Occipital lobe (tissue), 2 donors: Measurements from ENCODE around the gene FGD3. TPM values are rescaled to one million over a fixed set of nuclear protein-coding genes. Genes with fewer than 3 reads are reported as not detected.
"Not testable (repeated sequence)": the region's sequence is repeated elsewhere in the genome, so short reads cannot be mapped to it uniquely, and the experiment has no call there.

Source experiments
- DNase-seq: peaks from one replicate; lab custom pipeline; 2025; lab: John Stamatoyannopoulos, UW
- total RNA-seq: library from RNA; depleted of rRNA; stranded (reverse); fragments of >200 nt; gene quantifications from one replicate; pipeline ENCODE4 v1.2.3, GENCODE V29; 2014

Gene FGD3
- total RNA-seq = 14.2 TPM

GRCh38 chr9:92947268-92948037 is at the start of gene FGD3:
TSS of gene FGD3 (plus strand) at chr9:92947523. CDS start at chr9:92976257, 28,734 bp downstream.
- no peak for DNase-seq

- not testable (repeated sequence) for DNase-seq
Measured at GRCh38 chr9:92905137-92905536, 42.2 kb upstream of the FGD3 start.

GRCh38 chr9:92911511-92912475 is 35.5 kb upstream of the FGD3 start:
- no peak for DNase-seq

- no peak for DNase-seq
Measured at GRCh38 chr9:92917176-92917800, 30.0 kb upstream of the FGD3 start.

GRCh38 chr9:92920437-92920836 is 26.9 kb upstream of the FGD3 start:
- no peak for DNase-seq

GRCh38 chr9:92931606-92932005 is 15.7 kb upstream of the FGD3 start:
- no peak for DNase-seq

- DNase-seq = no peak
Measured at GRCh38 chr9:92934321-92934720, 13.0 kb upstream of the FGD3 start.

GRCh38 chr9:92938025-92938424 is 9.3 kb upstream of the FGD3 start:
- no peak for DNase-seq

GRCh38 chr9:92941861-92942260 is 5.5 kb upstream of the FGD3 start:
- DNase-seq = no peak

- no peak for DNase-seq
Measured at GRCh38 chr9:92942688-92943616, 4.4 kb upstream of the FGD3 start.

GRCh38 chr9:92944921-92945320 is 2.4 kb upstream of the FGD3 start:
- no peak for DNase-seq

GRCh38 chr9:92945796-92946195 is 1.5 kb upstream of the FGD3 start:
- no peak for DNase-seq

GRCh38 chr9:92948038-92948534 is 763 bp downstream of the FGD3 start:
- no peak for DNase-seq

GRCh38 chr9:92948632-92949031 is 1.3 kb downstream of the FGD3 start:
- no peak for DNase-seq

GRCh38 chr9:92949266-92949982 is 2.1 kb downstream of the FGD3 start:
- no peak for DNase-seq

GRCh38 chr9:92950359-92950955 is 3.1 kb downstream of the FGD3 start:
- no peak for DNase-seq

GRCh38 chr9:92952906-92953610 is 5.7 kb downstream of the FGD3 start:
- no peak for DNase-seq

- DNase-seq = no peak
Measured at GRCh38 chr9:92954049-92954861, 6.9 kb downstream of the FGD3 start.
